ENCODE results near the gene CYP2A7.
"Not testable (repeated sequence)": the region's sequence is repeated elsewhere in the genome, so short reads cannot be mapped to it uniquely, and the experiment has no call there.

The CYP2A7 gene

GRCh38 chr19:40858109-40858508, 23.9 kb downstream of the CYP2A7 start:
- no peak for DNase-seq
- in situ Hi-C loops (cut with HindIII; ENCODE audit: low pct_ligation_motif_present, low pct_unique_long_range_greater_than_20kb, low sequenced_read_pairs) = no loop called here

- in situ Hi-C loops (cut with HindIII; ENCODE audit: low pct_ligation_motif_present, low pct_unique_long_range_greater_than_20kb, low sequenced_read_pairs); DNase-seq: not testable (repeated sequence)
Measured at GRCh38 chr19:40852467-40853152, 29.4 kb downstream of the CYP2A7 start.

DNA sequence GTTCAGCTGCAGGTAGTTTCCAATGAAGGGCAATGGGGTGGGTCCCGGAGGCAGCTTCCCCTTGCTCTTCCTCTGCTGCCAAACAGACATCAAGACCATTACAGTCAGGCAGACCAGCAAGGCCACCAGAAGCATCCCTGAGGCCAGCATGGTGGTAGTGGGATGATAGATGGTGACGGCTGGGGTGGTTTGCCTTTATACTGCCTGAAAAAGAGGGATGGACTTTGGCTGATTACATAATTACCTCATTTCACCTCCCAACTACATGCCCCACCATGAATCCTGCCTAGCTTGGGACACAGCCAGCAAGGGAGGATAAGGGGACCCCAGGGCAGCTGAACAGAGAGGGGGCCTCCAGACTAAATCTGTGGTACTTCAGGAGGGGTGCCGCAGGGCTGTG, 31.8 kb downstream of the CYP2A7 start, which contains the start of gene CYP2A6:
Gene CYP2A6 (minus strand): TSS at position 171 of the 400 bp plus-strand sequence. CDS start 21 bp downstream, at position 150.
- in situ Hi-C loops (cut with HindIII; ENCODE audit: low pct_ligation_motif_present, low pct_unique_long_range_greater_than_20kb, low sequenced_read_pairs); DNase-seq: not testable (repeated sequence)

DNA sequence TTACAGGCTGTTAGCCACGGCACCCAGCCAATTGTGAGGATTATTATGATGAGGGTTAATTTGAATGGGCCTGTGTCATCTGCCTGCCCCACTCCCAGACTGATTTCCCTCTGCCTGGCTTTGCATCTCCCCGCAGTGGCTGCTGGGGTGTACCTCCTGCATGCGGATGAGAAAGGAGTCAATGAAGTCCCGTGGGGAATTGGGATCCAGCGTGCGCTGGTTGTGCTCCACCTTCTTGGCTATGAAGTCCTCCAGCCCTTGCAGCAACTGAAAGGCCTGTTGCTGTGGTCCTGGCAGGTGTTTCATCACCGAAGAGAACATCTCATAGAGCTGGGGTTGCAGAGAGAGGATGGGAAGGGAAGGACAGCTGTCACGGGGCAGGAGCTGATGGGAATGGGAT, 35.3 kb downstream of the CYP2A7 start:
- DNase-seq; in situ Hi-C loops (cut with HindIII; ENCODE audit: low pct_ligation_motif_present, low pct_unique_long_range_greater_than_20kb, low sequenced_read_pairs): not testable (repeated sequence)

- in situ Hi-C loops (cut with HindIII; ENCODE audit: low pct_ligation_motif_present, low pct_unique_long_range_greater_than_20kb, low sequenced_read_pairs); DNase-seq: not testable (repeated sequence)
Measured at GRCh38 chr19:40843653-40844052, 38.4 kb downstream of the CYP2A7 start.

DNA sequence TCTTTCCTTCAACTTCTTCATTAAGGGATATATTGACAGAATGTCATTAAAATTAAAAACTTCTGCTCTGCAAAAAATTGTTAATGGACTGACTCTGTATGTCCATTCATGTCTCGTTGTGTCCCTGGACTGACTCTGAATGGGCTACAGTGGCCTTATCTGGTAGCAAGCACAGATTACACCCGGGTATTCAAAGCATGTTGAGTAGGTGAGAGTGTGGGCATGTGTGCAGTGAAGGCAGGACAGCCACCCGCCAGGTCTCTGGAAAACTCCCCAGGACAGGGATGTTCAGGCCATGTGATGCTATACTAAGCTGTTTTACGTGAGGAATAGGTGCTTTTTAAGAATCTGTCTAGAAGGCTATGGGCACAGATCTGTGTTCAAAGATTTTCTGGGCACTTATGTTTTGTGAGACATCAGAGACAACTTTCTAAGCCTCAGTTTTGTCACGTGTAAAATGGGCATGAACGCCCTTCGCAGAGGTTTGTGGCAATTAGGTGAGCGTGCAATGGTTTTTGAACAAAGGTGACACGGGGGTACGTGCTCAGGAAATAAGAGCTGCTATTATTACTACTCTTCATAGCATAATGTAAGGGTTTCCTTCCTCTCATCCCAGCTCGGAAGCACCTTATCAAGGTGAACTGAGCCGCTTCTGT, 38.9 kb downstream of the CYP2A7 start:
- in situ Hi-C loops (cut with HindIII; ENCODE audit: low pct_ligation_motif_present, low pct_unique_long_range_greater_than_20kb, low sequenced_read_pairs); DNase-seq: not testable (repeated sequence)

DNA sequence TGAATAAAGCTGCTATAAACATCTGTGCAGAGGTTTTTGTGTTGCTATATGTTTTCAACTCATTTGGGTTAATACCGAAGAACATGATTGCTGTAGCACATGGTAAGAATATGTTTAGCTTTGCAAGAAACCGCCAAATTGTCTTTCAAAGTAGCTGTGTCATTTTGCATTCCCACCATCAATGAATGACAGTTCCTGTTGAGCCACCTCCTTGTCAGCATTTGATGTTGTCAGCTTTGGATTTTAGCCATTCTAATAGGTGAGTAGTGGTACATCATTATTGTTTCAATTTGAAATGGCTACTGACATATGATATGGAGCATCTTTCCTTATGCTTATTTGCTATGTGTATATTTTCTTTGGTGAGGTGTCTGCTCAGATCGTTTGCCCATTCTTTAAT, 40.0 kb downstream of the CYP2A7 start:
- in situ Hi-C loops (cut with HindIII; ENCODE audit: low pct_ligation_motif_present, low pct_unique_long_range_greater_than_20kb, low sequenced_read_pairs); DNase-seq: not testable (repeated sequence)

DNA sequence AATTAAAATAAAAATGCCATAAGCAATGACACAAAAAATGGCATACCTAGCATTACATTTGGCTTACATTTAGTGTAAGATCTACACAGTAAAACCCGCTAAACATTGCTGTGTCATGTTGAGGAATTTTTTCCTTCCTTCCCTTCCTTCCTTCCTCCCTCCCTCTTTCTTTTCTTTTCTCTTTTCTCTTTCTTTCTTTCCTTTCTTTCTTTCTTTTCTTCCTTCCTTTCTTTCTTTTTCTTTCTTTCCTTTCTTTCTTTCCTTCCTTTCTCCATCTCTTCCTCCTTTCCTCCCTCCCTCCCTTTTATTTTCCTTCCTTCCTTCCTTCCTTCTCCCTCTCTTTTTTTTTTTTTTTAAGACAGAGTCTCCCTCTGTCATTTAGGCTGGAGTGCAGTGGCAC, 43.6 kb downstream of the CYP2A7 start:
- DNase-seq; in situ Hi-C loops (cut with HindIII; ENCODE audit: low pct_ligation_motif_present, low pct_unique_long_range_greater_than_20kb, low sequenced_read_pairs): not testable (repeated sequence)

DNA sequence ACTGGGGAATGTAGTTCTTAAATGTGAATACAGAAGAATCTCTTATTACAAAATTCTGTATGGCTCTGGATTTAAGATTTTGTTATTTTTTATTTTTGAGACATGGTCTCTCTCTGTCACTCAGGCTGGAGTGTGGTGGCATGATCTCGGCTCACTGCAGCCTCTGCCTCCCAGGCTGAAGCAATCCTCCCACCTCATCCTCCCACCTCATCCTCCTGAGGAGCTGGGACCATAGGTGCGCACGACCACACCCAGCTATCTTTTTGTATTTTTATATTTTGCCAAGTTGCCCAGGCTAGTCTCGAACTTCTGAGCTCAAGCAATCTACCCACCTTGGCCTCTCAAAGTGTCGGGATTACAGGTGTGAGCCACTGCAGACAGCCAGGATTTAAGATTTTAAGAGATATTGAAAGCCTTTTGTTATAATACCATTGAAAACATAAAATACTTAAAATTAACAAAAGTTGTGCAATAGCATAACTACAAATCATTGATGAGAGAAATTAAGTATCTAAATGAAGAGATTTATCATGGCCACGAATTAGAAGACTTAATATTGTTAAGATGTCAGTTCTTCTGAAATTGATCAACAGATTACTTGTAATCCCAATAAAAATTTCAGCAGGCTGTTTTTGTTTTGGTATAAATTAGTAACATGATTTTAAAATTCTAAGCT, 45.1 kb downstream of the CYP2A7 start:
- no peak for DNase-seq
- in situ Hi-C loops (cut with HindIII; ENCODE audit: low pct_ligation_motif_present, low pct_unique_long_range_greater_than_20kb, low sequenced_read_pairs) = no loop called here

GRCh38 chr19:40833728-40834533, 48.1 kb downstream of the CYP2A7 start:
- DNase-seq; in situ Hi-C loops (cut with HindIII; ENCODE audit: low pct_ligation_motif_present, low pct_unique_long_range_greater_than_20kb, low sequenced_read_pairs): not testable (repeated sequence)

- DNase-seq; in situ Hi-C loops (cut with HindIII; ENCODE audit: low pct_ligation_motif_present, low pct_unique_long_range_greater_than_20kb, low sequenced_read_pairs): not testable (repeated sequence)
Measured at GRCh38 chr19:40832431-40832790, 49.6 kb downstream of the CYP2A7 start.

DNA sequence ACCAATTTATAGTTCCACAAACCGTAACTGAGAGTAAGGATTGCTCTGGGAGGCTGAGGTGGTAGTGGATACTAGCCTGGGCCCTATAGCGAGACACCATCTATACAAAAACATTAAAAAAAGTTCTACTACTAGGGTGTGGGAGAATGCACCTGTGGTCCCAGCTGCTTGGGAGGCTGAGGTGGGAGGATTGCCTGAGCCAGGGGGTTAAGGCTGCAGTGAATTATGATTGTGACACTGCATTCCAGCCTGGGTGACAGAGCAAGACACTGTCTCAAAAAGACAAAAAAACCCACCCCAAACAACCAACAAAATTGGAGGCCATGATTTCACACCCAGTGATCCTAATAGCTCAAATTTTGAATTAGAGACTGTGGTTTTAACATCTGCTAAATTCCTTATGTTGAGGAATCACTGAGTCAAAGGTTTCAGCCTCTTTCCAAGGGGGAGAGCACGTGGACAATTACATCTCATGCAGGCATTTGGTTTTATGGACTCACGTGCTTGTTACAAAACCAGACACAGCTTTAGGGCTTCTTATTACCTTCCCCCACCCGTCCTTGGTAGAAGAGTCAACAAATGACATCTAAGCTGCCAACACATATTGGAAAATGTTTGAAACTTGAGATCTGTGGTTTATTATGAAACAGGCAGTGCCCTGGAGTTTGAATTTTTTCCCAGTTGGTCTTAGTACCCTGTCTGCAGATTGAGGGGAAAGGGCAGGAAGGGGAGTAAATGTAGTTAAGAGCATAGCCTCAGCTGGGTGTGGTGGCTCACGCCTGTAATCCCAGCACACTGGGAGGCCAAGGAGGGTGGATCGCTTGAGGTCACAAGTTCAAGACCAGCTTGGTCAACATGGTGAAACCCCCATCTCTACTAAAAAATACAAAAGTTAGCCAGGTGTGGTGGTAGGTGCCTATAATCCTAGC, 50.3 kb downstream of the CYP2A7 start:
- DNase-seq = no peak

DNA sequence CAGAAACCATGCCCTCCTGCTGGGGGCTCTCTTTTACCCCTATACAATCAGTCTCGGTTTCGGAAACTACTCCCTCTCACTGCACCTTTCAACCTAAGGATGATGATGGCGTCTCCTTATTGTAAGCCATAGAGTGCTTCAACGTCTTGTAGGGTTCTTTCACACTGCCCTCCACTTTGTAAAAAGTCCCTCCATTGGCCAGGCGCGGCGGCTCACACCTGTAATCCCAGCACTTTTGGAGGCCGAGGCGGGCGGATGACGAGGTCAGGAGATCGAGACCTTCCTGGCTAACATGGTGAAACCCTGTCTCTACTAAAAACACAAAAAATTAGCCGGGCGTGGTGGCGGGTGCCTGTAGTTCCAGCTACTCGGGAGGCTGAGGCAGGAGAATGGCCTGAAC, 51.3 kb downstream of the CYP2A7 start:
- in situ Hi-C loops (cut with HindIII; ENCODE audit: low pct_ligation_motif_present, low pct_unique_long_range_greater_than_20kb, low sequenced_read_pairs); DNase-seq: not testable (repeated sequence)

More for the DNA sequence above, 50.3 kb downstream of the CYP2A7 start:
- in situ Hi-C loops (cut with HindIII; ENCODE audit: low pct_ligation_motif_present, low pct_unique_long_range_greater_than_20kb, low sequenced_read_pairs) = no loop called here

GRCh38 chr19:40829205-40829604, 52.8 kb downstream of the CYP2A7 start:
- in situ Hi-C loops (cut with HindIII; ENCODE audit: low pct_ligation_motif_present, low pct_unique_long_range_greater_than_20kb, low sequenced_read_pairs) = no loop called here
- DNase-seq = no peak

DNA sequence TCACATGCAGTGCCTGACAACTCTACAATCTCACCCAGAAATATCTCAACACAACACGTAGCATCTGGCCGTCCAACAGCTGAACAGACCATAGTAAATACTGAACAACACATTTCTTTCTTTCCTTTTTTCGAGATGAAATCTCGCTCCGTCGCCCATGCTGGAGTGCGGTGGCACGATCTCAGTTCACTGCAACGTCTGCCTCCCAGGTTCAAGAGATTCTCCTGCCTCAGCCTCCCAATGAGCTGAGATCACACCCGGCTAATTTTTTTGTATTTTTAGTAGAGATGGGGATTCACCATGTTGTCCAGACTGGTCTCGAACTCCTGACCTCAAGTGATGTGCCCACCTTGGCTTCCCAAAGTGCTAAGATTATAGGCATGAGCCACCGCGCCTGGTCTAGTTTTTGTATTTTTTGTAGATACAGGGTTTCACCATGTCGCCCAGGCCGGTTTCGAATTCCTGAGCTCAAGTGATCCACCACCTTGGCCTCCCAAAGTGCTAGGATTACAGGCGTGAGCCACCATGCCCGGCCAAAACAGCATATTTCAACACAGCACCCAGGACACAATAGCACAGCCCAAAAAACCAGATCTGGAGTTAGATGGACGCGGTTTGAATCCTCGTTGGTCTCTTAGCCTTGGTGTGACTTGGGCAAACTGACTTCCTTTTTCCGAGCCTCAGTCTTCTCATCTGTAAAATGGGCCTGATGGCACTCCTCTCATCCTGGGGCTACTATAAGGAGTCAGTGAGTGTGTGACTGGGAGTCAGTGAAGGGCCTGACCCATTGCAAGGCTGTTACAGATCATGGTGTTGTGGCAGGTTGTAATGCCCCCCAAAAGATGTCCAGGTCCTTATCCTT, 54.4 kb downstream of the CYP2A7 start:
- in situ Hi-C loops (cut with HindIII; ENCODE audit: low pct_ligation_motif_present, low pct_unique_long_range_greater_than_20kb, low sequenced_read_pairs) = no loop called here
- DNase-seq = no peak

GRCh38 chr19:40826699-40827385, 55.2 kb downstream of the CYP2A7 start:
- in situ Hi-C loops (cut with HindIII; ENCODE audit: low pct_ligation_motif_present, low pct_unique_long_range_greater_than_20kb, low sequenced_read_pairs); DNase-seq: not testable (repeated sequence)
